ENCODE data around the gene PPFIBP1.

GRCh38 chr12:27517961-27518665 lies 5.9 kb upstream of the PPFIBP1 start:
- 0 out of 2 replicates have a peak, but pooled peaks have one; percentile 36 for TF ChIP-seq GATA3 (IDR thresholded peaks at IDR 0.05; ENCODE audit: low read depth, low read length)
- peak; percentile 67 for TF ChIP-seq GATA2 (IDR thresholded peaks at IDR 0.05; ENCODE audit: low read depth, low read length)
